Muscle of back (tissue), 13 donors: Measurements from ENCODE around the gene ALG8. TPM values are rescaled to one million over a fixed set of nuclear protein-coding genes. Genes with fewer than 3 reads are reported as not detected.
"Not testable (repeated sequence)": the region's sequence is repeated elsewhere in the genome, so short reads cannot be mapped to it uniquely, and the experiment has no call there.

ENCODE experiments used
- DNase-seq, 3 donors: peaks; one replicate each; pipeline versions ENCODE4 v3.0.0 to v3.0.0-alpha.2; 2013
- long read RNA-seq, 9 donors: transcript quantifications; one replicate each; lab custom pipeline, GENCODE V29; 2026
- polyA plus RNA-seq, 10 donors: library from polyadenylated mRNA; unstranded; fragments of 120-200 nt; gene quantifications; one replicate each; pipeline ENCODE4 v1.2.1, GENCODE V29; 2013; ENCODE audit not compliant: insufficient read length in 10 of 10

Gene ALG8
- 10 to 100 TPM; 18.4 to 35.3 (median 25.6) TPM for polyA plus RNA-seq
- long read RNA-seq, donor 1, partial matches to known transcripts: 0 of 4 reads
- long read RNA-seq, donor 1, other reads (novel, unspliced or antisense): 0 of 4 reads
- long read RNA-seq, donor 2, partial matches to known transcripts: 0 of 7 reads
- long read RNA-seq, donor 2, other reads (novel, unspliced or antisense): 0 of 7 reads
- long read RNA-seq, donor 3: 0 reads
- long read RNA-seq, donor 4, partial matches to known transcripts: 0 of 6 reads
- long read RNA-seq, donor 4, other reads (novel, unspliced or antisense): 0 of 6 reads
- long read RNA-seq, donor 5, transcript ALG8-201 (13 exons, 1,675 nt): major isoform, 5 of 5 reads
- long read RNA-seq, donor 5, partial matches to known transcripts: 0 of 5 reads
- long read RNA-seq, donor 5, other reads (novel, unspliced or antisense): 0 of 5 reads
- long read RNA-seq, donor 6, transcript ALG8-201 (13 exons, 1,675 nt): major isoform, 6 of 6 reads
- long read RNA-seq, donor 6, partial matches to known transcripts: 0 of 6 reads
- long read RNA-seq, donor 6, other reads (novel, unspliced or antisense): 0 of 6 reads
- long read RNA-seq, donor 7, partial matches to known transcripts: 0 of 2 reads
- long read RNA-seq, donor 7, other reads (novel, unspliced or antisense): 0 of 2 reads
- long read RNA-seq, donor 8, partial matches to known transcripts: 0 of 4 reads
- long read RNA-seq, donor 8, other reads (novel, unspliced or antisense): 0 of 4 reads
- long read RNA-seq, donor 9: 0 reads

DNA sequence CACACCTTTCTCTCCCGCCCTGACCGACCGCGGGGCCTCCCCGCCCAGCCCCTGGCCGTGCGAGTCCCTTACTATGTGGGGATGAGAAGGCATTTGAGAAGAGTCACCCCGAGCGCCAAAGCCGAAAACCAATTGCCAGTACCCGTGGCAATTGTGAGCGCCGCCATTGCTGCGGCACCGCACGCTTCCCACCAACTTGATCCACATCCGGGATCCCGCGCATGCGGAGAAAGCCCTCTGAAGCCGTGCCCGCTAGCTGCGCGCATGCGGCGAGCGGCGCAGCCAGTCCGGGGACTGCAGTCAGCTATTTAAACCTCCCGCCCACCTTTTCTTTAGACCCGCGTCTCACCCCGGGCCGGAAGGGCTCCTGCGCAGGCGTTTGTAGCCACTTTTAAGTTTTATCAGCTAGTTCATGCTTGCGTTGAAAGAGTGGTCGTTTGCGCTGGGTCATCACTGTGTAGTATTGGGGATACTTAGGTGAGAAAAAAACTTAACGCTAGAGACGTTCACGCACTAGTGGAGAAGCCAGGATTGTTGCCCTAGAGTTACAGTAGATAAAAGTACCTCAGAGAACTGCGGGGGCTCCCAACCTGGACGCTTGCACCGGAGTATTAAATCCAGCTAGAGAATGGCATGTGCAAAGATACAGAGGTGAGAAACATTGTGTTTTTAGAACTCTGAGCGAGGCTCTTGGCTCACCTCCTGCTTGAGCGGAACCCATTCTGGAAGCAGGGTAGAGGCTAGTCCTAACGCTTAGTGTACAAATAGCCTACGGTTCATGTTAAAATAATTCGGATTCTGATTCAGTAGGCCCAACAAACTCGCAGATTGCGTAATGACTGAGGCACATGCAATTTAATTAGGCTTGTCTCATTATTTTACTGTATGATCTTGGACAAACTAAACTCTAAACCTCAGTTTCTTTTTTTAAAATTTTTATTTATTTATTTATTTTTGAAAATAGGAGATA lies at the start of gene ALG8:
Gene ALG8, minus strand, starts transcription at position 205 of the 970 bp plus-strand sequence. Its CDS starts 38 bp downstream, at position 167.
- peak; percentile 95 to 99 (median 98) for DNase-seq

DNA sequence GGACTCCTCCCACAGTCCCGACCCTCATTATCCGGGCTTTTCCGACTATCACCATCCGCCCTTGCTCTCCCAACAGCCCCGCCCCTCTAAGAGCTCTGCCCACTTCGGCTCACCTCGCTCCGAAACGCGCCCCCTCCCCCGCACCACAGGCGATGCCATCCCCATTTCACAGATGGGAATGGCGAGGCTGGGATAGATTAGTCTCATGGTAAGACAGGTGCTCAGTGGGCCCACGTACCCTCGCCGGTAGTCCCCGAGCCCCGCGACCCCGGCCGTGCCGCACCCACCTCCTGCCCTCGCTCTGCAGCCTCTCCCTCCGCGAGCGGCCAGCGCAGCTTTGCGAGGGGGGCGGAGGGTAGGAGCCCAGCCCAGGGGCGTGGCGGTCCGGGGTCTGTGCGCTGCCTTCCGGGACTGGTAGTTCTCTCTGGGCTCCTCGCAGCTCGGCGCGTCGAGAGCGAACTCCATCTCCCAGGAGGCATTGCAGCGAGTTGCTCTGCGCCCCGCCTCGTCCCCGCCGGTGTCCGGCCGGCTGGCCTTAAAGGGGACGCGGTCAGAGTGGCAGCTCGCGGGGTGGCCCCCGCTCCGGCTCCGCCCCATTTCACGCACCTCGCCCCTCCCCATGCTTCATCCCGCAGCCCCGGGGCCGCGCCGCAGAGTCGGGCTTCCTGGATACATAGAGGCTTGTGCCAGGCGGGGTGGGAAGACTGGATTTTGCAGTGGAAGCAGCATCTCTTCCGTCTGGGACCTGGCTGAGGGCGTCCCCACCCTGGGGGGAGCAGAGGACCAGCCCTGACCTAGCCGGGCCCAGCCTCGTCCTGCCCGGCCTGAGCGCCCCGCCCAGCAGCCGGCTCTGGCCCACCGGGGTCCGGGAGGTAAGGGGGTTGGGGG lies 49.1 kb upstream of the ALG8 start, which contains the start of the genes KCTD21 and USP35:
Gene KCTD21, minus strand, starts transcription at position 341 of the 888 bp plus-strand sequence. CDS start 14,072 bp downstream, outside the sequence.
Gene USP35, plus strand, starts transcription at position 634 of the 888 bp plus-strand sequence. CDS start 7,327 bp downstream, outside the sequence.
- DNase-seq: peak; percentile 97 to 99 (median 98)

DNA sequence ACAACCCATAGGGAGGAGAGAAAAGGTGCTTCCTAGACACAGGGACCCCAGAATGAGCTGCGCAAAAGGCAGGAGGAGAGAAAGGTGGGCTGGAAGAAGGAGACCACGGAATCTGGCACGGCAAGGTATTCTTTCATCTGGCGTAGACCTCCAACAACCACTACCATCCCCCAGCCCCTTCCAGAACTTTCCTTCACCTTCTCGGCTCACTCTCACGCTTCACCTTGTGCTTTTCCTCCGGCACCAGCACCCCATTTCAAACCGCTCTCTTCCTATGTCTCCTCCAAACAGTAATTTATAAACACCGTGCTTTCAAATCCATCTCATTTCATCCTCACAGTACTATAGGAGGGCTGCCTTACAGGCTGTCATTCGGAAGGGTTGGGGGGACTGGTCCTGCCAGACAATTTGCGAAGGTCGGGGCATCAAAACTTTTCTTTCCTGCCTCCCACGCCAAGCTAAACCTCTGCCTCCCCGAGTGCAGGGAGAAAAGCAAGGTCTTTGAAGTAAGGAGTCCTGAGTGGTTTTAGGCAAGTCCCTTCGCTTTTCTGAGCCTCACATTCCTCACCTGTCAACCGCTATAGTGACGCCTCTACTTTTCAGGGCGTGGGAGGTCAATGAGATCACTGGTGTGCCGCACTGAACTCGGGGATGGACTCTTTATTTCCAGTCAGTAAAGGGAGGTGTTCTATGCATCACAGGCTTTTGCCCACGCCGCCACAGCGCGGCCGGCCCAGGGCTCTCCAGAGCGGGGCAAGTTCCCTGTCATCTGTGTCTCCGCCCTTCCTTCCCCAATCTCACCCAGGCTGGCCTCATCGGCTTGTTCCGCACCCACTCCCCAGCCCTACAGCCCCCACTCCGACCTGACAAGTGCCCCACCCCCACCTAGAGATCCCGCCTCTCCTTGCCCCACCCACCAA lies 48.2 kb upstream of the ALG8 start:
- DNase-seq: no peak

DNA sequence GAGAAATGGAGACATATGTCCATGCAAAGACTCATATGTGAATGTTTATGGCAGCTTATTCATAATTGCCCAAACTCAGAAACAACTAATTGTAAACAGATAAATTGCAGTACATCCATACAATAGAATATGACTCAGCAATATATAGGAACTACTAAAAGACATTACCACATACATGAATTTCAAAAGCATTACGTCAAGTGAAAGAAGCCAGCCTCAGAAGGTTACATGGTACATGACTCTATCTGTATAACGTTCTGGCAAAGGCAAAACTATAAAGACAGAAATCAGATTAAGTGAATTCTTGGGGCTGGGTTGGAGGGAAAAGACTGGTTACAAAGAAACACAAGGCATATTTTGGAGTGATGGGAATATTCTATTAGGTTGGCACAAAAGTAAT lies 41.8 kb upstream of the ALG8 start:
- DNase-seq: no peak

DNA sequence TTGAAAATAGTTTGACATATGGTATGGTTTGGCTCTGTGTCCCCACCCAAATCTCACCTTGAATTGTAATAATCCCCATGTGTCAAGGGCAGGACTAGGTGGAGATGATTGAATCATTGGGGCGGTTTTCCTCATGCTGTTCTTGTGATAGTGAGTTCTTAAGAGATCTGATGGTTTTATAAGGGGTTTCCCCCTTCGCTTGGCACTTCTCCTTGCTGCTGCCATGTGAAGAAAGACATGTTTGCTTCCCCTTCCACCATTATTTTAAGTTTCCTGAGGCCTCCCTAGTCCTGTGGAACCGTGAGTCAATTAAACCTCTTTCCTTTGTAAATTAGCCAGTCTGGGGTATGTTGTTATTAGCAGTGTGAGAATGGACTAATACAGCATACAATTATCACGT lies 41.3 kb upstream of the ALG8 start:
- DNase-seq: no peak

DNA sequence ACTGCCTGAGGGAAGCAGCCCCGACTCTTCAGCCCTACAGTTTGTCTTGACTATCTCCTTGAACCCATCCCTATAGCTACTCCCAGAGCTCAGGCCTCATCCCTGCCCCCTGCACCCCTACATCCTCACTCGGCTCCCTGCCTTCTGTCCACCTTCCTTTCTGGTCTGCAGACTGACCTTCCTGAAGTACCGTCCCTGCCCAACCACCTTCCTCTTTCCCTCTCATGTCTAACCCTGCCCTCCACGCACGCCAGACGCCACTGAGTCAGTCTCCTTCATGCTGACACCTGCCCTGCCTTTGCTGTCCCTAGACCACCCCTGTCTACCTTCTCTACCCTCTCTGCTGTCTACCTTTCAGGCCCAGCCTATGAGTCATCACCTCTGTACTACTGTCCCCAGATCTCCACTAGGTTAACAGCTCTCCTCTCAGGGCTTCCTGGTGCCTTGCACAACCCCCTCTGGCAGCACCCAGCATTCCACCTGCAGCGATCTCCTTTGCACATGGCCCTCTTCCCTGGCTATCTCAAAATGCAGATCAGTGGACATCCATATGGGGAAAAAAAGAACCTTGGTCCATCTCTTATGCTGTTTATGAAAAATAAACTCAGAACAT lies 40.1 kb upstream of the ALG8 start:
- no peak for DNase-seq

DNA sequence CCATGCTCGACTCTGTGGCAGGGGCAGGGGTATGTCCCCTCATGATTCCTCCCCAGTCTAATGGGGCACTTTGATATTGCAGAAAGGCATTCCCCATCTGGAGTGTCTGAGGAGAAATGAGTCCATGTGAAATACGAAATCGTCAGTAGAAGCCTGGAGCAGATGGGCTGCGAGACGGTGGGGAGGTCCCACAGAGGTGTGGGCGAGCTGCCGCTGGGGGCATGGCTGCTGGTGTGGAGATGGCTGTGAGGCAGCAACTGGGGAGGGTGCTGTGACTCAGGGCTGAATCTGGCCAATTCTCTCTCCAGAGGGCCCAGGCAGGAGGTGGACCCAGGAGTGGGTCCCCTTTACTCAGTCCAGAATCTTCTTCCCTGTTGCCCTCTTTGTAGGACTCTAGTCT lies 37.8 kb upstream of the ALG8 start:
- DNase-seq: no peak

DNA sequence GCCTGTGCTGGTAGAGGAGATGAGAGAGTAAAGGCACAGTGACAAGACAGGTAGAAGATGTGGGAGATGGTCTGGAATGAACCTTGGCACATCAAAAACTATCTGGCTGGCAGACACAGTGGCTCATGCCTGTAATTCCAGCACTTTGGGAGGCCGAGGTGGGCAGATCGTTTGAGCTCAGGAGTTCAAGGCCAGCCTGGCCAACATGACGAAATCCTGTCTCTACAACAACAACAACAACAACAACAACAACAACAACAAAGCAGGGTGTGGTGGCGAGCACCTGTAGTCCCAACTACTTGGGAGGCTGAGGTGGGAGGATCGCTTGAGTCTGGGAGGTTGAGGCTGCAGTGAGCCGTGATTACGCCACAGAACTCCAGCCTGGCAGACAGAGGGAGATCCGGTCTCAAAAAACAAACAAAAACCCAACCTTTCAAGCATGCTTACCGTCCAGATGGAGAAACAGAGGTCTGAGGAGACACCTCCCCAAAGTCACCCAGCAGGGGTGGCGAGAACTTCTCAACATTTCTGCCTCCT lies 37.2 kb upstream of the ALG8 start:
- no peak for DNase-seq

DNA sequence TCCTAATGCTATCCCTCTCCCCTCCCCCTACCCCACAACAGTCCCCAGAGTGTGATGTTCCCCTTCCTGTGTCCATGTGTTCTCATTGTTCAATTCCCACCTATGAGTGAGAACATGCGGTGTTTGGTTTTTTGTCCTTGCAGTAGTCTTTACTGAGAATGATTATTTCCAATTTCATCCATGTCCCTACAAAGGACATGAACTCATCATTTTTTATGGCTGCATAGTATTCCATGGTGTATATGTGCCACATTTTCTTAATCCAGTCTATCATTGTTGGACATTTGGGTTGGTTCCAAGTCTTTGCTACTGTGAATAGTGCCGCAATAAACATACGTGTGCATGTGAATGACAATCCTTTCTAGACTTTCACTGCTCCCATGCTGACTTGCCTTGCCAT lies 36.4 kb upstream of the ALG8 start:
- not testable (repeated sequence) for DNase-seq

DNA sequence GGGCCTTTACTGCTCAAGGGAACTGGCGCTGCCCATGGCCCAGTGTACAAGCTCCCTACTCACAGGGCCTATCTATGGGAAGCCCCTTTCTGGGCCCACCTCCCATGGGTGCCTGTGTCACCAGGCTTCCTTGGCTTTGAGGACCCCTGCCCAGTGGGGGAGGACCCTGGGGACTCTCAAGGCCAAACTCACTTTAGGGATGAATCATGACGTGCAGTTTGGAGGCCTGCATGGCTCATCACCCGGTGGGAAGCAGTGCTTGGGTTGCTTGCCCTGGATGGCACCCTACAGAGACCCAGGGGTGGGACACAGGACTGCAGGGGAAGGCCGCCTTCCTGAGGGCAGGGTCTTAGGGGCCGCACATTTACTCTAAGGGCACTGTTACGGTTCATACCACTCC lies 32.5 kb upstream of the ALG8 start:
- DNase-seq: no peak

DNA sequence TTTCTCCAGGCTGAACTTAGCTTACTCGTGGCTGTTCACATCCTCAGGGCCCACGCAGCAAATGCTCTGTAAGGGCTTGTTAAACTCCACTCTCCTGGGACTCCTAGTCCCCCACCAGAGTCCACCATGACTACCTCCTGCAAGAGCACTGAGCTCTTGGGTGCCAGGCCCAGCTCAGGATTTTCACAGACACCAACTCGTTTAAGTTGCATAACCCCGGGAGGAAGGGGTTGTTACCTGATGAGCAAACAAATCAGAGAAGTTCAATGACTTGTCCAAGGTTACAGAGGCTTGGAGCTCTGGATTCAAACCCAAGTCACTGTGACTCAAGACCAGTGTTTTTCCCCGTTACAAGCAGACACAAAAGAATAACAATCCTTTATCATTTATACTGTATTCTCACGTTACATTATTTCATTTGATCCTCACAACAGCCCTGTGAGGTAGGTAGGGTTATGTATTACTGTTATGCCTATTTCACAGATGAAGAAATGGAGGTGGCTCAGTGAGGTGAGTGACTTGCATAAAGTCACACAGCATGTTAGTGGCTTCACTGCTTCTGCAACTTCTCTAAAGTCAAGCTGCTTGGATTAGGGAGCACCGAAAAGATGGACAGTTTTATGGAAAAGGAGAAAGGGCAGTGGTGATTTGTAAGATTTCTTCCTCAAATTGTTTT lies 31.6 kb upstream of the ALG8 start:
- no peak for DNase-seq

DNA sequence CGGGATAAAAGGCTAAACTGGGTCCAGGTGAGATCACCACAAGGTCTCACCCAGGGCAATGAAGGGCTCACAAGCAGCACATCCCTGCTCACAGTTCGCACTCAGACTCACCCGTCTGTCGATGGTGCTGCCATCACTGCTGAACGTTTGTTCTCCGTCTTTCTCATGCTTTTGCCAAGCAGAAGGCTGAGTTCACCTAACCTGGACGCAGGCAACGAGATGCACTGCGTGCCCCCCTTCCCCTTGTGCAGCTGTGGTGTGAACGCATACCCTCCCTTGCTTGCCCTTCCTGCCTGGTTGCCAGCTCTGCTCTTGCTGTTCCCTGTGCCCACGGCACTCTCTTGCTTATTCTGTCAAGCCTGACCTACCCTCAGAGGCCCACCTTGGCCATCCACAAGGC lies 31.0 kb upstream of the ALG8 start:
- DNase-seq: no peak

DNA sequence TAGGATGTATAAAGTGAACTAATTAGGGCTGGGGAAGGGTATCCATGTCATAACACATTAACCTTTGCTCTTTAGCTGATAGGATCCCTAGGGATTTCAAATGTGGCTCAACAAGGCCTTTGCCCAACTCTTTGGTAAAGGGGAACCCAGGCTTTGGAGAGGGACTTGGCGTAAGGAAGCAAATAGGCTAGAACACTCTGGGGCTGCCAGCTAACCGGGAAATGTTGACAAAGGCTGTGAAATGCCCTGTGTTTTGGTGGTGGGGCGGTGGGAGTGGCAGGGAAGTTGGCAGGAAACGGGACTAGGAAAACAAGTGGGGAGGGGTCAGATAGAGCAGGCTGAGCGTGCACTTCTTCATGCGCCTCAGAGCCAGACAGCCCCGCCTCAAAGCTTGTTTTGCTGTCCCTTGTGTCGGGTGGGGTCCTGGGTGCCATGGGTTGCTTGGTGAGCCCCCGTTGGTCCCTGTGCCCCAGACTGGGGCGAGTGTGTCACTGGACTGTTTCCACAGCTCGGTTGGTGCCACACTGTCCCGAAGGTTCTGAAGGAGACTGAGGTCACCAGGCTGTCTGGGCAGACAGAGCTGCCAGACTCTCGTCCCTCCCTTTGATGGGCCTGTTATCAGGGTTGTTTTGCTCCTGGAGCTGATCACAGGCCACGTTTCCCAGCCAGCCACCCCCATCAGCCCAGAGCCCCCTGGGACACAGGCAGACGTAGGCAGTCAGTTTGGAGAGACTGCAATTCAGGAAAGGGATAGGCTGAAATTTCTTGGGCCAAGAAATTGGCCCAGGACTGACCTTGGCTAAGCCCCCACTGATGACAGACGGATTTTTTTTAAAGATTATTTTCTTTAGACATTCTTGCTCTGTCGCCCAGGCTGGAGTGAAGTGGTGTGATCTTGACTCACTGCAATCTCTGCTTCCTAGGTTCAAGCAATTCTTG lies 29.4 kb upstream of the ALG8 start:
- DNase-seq: peak; percentile 55 to 82 (median 73)

DNA sequence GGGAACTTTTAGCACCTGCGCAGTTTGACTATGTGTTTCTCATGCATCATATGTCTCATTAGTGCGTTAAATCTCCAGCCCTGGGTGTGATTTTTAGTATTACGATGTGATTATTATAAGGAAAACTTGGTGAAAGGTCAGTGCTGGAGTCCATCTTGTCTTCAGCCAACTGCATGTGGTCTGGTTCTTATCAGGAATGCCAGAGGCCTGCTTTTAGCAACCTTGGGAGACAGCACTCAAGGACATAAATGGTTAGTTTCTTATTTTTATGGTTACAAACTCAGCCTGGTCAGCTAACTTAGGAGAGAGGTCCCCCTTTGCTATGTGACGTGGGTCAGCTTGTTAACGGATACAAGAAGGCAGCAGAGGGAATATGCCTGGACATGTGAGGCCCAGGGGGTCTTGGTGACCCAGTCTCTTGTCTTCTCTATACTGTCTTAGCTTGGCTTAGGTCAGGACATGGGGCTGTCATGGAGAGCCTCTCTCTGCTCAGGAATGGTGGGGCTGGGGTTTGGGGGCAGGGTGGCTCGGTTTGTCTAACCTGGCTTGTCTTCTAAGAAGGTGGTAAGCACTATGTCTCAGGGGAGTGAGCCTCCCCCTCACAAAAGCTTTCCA lies 27.5 kb upstream of the ALG8 start:
- DNase-seq: no peak

DNA sequence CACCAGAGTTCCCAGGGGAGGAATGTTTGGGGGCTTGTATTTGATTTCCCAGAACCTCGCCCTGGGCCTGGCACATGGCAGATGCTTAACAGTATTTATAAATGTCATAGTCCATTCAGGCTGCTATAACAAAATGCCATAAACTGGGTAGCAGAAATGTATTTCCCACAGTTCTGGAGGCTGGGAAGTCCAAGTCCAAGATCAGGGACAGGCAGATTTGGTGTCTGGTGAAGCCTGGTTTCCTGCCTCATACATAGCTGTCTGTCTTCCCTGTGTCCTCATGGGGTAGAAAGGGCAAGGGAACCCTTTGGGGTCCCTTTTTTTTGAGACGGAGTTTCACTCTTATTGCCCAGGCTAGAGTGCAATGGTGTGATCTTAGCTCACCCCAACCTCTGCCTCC lies 25.0 kb upstream of the ALG8 start:
- DNase-seq: no peak

DNA sequence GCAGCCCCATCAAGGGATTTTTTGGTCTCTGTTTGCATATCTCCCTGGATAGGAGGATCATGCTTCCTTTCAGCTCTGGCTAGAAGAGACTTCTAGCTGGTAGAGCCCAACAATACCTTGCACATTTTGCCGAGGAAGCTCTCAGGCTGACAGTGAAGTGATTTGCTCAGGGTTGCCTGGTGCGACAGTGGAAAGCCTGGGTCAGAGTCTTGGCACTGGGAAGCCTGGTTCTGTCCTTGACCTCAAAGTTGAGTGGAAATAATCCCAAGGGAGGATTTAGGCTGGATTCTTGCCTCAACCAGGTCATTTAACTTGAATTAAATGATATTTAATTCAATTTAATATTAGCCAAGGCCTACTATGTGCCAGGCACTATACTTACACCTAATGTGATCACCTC lies 24.4 kb upstream of the ALG8 start:
- DNase-seq: no peak
